ENCODE results near the gene COPB1.

Gene COPB1

DNA sequence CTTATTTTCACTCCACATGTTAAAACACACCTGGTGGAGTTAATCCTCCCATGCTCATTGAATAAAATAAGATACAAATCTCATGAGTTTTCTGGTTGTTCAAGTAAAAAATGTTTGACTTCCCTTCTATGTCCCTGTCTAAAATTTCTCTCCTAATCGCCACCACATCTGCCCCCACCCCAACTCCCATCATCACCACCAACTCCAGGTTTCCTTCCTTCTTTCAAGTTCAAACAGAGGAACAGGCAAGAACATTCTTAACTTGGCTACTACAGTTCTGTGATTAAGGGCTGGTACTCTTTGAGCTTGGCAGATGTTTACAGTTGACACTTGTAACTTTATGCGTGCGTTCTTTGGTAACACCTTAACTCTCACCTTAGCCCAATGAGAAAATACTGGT, 29.7 kb upstream of the COPB1 start:
- H3K4me2 ChIP-seq (ENCODE audit: low read length): no peak overlapping the region
- no peaks in the 10 kb centered on the region for H3K79me2 ChIP-seq (ENCODE audit: control insufficient read depth, low read length)
- no peak for TF ChIP-seq EZH2phosphoT487 (IDR thresholded peaks at IDR 0.05; ENCODE audit: borderline replicate concordance, low read length)
- TF ChIP-seq, protein P1, sequence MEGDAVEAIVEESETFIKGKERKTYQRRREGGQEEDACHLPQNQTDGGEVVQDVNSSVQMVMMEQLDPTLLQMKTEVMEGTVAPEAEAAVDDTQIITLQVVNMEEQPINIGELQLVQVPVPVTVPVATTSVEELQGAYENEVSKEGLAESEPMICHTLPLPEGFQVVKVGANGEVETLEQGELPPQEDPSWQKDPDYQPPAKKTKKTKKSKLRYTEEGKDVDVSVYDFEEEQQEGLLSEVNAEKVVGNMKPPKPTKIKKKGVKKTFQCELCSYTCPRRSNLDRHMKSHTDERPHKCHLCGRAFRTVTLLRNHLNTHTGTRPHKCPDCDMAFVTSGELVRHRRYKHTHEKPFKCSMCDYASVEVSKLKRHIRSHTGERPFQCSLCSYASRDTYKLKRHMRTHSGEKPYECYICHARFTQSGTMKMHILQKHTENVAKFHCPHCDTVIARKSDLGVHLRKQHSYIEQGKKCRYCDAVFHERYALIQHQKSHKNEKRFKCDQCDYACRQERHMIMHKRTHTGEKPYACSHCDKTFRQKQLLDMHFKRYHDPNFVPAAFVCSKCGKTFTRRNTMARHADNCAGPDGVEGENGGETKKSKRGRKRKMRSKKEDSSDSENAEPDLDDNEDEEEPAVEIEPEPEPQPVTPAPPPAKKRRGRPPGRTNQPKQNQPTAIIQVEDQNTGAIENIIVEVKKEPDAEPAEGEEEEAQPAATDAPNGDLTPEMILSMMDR (IDR thresholded peaks at IDR 0.05; ENCODE audit: low read depth, low read length, poor library complexity, severe bottlenecking): no peak

DNA sequence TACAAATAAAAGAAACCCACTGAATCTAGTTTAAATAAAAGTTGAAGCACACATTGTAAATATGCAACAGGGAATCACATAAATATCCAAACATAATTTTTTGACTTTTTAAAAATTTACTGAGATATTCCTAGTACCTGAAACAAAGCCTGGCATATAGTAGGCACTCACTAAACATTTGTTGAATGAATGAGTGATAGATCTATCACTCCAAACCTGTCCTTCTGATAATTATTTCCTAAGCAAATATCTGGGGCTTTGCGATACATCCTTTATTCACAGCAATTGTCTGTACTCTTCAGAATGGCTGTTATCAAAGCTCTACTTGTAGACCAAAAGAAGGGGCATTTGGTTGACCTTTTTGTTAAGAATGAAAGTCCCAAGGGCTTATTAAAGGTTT, 23.2 kb upstream of the COPB1 start:
- Histone ChIP-seq H3K9me2 (replicated peaks; ENCODE audit: control insufficient read depth, low read length) (no peaks in the 10 kb centered on the region), H3K79me2 (ENCODE audit: control insufficient read depth, low read length) (peaks cover 30% of the 10 kb centered on the region), H3K36me3 (ENCODE audit: control insufficient read depth, low read length) (peaks cover 22% of the 10 kb centered on the region), H3K27ac (ENCODE audit: low read depth, low read length) (no peak overlapping the region), H3K4me3 (ENCODE audit: low read length) (no peak overlapping the region), H3F3A (ENCODE audit: control insufficient read depth, insufficient read depth) (peaks cover 9% of the 10 kb centered on the region; the same call in 1 of the 2 replicates), H4K20me1 (ENCODE audit: control insufficient read depth, insufficient read depth, low read depth, low read length) (peaks cover 6% of the 10 kb centered on the region; the same call in 1 of the 2 replicates), H3K4me2 (ENCODE audit: low read length) (no peak overlapping the region), H3K9me3 (ENCODE audit: control insufficient read depth, insufficient read depth, low read length) (no peaks in the 10 kb centered on the region), H3K27me3 (ENCODE audit: control insufficient read depth, low read length) (no peaks in the 10 kb centered on the region), H3K4me1 (ENCODE audit: control insufficient read depth, low read length) (peaks cover 16% of the 10 kb centered on the region)
- no peak for TF ChIP-seq EZH2phosphoT487 (IDR thresholded peaks at IDR 0.05; ENCODE audit: borderline replicate concordance, low read length)
- TF ChIP-seq, protein P1 (IDR thresholded peaks at IDR 0.05; ENCODE audit: low read depth, low read length, poor library complexity, severe bottlenecking): no peak

More for the DNA sequence above, 29.7 kb upstream of the COPB1 start:
- Histone ChIP-seq H3F3A (ENCODE audit: control insufficient read depth, insufficient read depth) (no peaks in the 10 kb centered on the region), H3K9me3 (ENCODE audit: control insufficient read depth, insufficient read depth, low read length) (no peaks in the 10 kb centered on the region), H3K4me3 (ENCODE audit: low read length) (no peak overlapping the region), H3K27ac (ENCODE audit: low read depth, low read length) (no peak overlapping the region), H3K36me3 (ENCODE audit: control insufficient read depth, low read length) (no peaks in the 10 kb centered on the region), H4K20me1 (ENCODE audit: control insufficient read depth, insufficient read depth, low read depth, low read length) (no peaks in the 10 kb centered on the region), H3K9me2 (replicated peaks; ENCODE audit: control insufficient read depth, low read length) (no peaks in the 10 kb centered on the region), H3K4me1 (ENCODE audit: control insufficient read depth, low read length) (no peaks in the 10 kb centered on the region), H3K27me3 (ENCODE audit: control insufficient read depth, low read length) (no peaks in the 10 kb centered on the region)

DNA sequence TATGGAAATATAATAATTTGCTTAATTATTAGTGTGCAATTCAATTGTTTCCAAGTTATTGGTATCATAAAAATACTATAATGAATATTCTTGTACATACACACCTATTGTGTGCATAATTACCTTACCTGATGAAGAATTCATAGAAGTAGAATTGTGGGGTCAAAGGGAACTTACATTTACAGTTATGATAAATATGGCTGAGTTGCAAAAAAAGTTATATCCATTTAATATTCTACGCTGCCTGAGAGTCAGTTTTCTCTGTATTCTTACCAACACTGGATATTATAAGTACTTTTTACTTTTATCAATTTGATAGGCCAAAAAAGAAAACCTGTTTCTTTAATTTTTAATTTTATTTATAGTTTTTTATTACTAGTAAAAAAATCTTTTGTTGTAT, 22.6 kb upstream of the COPB1 start:
- Histone ChIP-seq H3K79me2 (ENCODE audit: control insufficient read depth, low read length) (peaks cover 35% of the 10 kb centered on the region), H3F3A (ENCODE audit: control insufficient read depth, insufficient read depth) (peaks cover 9% of the 10 kb centered on the region; the same call in 1 of the 2 replicates), H3K9me3 (ENCODE audit: control insufficient read depth, insufficient read depth, low read length) (no peaks in the 10 kb centered on the region), H3K27me3 (ENCODE audit: control insufficient read depth, low read length) (no peaks in the 10 kb centered on the region), H3K4me2 (ENCODE audit: low read length) (no peak overlapping the region), H3K9me2 (replicated peaks; ENCODE audit: control insufficient read depth, low read length) (no peaks in the 10 kb centered on the region), H4K20me1 (ENCODE audit: control insufficient read depth, insufficient read depth, low read depth, low read length) (peaks cover 6% of the 10 kb centered on the region; the same call in 1 of the 2 replicates), H3K36me3 (ENCODE audit: control insufficient read depth, low read length) (peaks cover 27% of the 10 kb centered on the region), H3K27ac (ENCODE audit: low read depth, low read length) (no peak overlapping the region), H3K4me1 (ENCODE audit: control insufficient read depth, low read length) (peaks cover 16% of the 10 kb centered on the region), H3K4me3 (ENCODE audit: low read length) (no peak overlapping the region)
- TF ChIP-seq EZH2phosphoT487 (IDR thresholded peaks at IDR 0.05; ENCODE audit: borderline replicate concordance, low read length): no peak
- TF ChIP-seq, protein P1 (IDR thresholded peaks at IDR 0.05; ENCODE audit: low read depth, low read length, poor library complexity, severe bottlenecking): no peak
